Smooth muscle cell of bladder (primary cell): ENCODE results near the gene SPTSSB. TPM values are rescaled to one million over a fixed set of nuclear protein-coding genes. Genes with fewer than 3 reads are reported as not detected.

Source experiments
- total RNA-seq: library from RNA; depleted of rRNA; stranded (reverse); fragments of >200 nt; gene quantifications from 2 replicates; pipeline ENCODE4 v1.2.3, GENCODE V29; 2014

Gene SPTSSB, protein sequence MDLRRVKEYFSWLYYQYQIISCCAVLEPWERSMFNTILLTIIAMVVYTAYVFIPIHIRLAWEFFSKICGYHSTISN
- not detected in 2 replicates for total RNA-seq

GRCh38 chr3:161371441-161372320 is at the start of gene SPTSSB:
SPTSSB (minus strand) TSS chr3:161371517; CDS start chr3:161346323, 25,194 bp downstream.

Other genes starting within 250 kb of the SPTSSB start
- 57.3 and 77.0 TPM in 2 replicates for gene NMD3, start 150.2 kb downstream of the SPTSSB start, total RNA-seq
- gene OTOL1, start 125.3 kb upstream of the SPTSSB start, total RNA-seq = not detected in 2 replicates